Activated CD8-positive, alpha-beta memory T cell treated with anti-CD3 and anti-CD28 coated beads for 1 hour (primary cell): ENCODE results near the gene TUBGCP3.
"Not testable (repeated sequence)": the region's sequence is repeated elsewhere in the genome, so short reads cannot be mapped to it uniquely, and the experiment has no call there.

Experiments
- DNase-seq, 2 donors: peaks; one replicate each; pipeline ENCODE4 v3.0.0-alpha.2; 2020; ENCODE audit warnings: low read depth in 1 of 2; ENCODE audit errors: extremely low read depth in 1 of 2

Gene TUBGCP3

GRCh38 chr13:112486386-112487126, 101.4 kb downstream of the TUBGCP3 start:
- no peak for DNase-seq

GRCh38 chr13:112485814-112486213, 102.1 kb downstream of the TUBGCP3 start:
- not testable (repeated sequence) for DNase-seq

GRCh38 chr13:112483299-112483698, 104.7 kb downstream of the TUBGCP3 start:
- DNase-seq: no peak

- no peak for DNase-seq
Observed at GRCh38 chr13:112481458-112481857, 106.5 kb downstream of the TUBGCP3 start.

DNA sequence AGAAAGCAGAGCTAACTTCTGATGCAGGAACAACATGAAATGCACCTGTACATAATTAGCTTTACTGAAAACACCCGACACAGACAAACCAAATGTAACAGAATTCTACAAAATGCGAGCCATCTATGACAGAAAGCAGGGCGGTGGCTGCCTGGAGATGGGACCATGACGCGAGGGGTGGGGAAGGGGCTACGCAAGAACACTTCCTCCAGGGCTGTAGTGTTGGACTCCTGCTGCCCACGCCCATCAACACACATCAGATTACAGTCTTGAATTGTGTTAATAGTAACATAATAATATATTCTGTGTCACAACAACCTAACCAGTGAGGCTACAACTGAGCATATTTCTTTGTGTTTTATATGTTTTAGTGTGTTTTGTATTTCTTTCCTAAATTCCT, 108.6 kb downstream of the TUBGCP3 start:
- no peak for DNase-seq

DNA sequence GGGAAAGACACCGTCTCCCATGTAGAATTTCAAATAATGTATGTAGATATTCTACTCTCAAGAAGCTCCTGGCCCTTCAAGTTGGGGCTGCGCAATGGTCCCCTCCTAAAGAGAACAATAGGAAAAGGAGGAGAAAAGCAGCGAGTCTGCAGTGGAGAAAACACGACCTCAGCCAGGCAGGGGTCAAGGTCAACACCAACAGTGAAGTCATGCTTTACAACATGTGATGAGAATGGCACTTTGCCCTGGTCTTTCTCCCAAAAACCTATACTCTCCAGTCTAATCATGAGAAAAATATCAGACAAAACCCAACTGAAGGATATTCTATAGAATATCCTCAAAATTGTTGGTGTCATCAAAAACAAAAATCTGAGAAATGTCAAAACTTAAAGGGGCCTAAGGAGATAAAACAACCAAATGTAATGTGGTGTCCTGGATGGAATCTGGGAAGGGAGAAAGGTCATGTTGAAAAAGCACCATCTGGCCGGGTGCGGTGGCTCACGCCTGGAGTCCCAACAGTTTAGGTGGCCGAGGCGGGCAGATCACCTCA, 110.8 kb downstream of the TUBGCP3 start:
- DNase-seq: no peak

DNA sequence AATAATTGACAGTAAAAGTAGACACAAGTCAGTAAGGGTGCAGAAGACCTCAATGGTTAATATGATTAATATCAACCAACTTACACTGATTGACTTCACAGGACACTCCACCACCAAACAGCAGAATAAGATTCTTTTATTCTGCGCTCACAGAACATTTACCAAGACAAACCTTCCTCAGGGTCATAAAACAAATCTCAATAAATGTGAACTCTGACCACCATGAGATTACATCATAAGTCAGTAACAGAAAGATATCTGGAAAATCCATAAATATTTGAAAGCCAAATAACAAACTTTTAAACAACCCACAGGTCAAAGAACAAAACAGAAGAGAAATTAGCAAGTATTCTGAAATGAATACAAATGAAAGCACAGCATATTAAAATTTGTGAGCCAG, 112.1 kb downstream of the TUBGCP3 start:
- no peak for DNase-seq

GRCh38 chr13:112474869-112475268, 113.1 kb downstream of the TUBGCP3 start:
- DNase-seq: no peak

DNA sequence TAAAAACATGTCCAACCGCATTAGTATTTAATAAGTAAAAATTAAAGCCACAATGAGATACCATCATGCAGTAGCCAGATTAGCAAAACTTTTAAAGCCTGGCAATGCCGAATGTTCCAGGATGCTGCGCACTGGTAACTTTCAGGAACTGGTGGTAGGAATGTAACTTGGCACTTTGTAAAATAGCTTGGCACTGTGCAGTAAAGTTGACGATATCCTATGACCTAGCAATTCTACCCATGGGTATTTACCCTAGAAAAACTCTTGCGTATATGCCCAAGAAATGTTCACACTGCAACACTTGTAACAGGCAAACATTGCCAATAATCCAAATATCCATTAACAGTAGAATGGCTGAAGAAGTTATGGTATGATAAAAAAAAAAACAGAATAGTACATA, 114.1 kb downstream of the TUBGCP3 start:
- no peak for DNase-seq

GRCh38 chr13:112469071-112469745, 118.7 kb downstream of the TUBGCP3 start:
- DNase-seq: no peak

- DNase-seq: no peak
Observed at GRCh38 chr13:112468069-112468468, 119.9 kb downstream of the TUBGCP3 start.

DNA sequence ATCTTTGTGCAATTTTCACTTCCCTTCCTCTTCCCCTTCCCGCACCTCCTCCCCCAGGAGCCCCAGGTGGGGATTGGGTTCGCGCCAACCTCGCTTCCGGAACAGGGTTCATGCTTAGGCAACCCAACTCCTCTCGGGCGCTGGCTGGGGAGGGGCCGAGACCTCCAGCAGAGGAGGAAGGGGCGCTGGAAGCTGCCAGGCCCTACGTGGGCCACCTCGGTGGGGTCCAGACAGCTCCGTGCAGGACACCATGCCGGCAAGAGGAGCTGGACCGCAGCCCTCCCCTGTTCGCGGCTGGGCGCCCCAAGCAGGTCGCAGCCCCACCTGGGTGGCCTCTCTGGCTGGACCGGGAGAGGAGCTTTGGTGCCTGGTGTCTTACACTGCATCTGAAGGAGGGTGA, 120.7 kb downstream of the TUBGCP3 start:
- DNase-seq: no peak

DNA sequence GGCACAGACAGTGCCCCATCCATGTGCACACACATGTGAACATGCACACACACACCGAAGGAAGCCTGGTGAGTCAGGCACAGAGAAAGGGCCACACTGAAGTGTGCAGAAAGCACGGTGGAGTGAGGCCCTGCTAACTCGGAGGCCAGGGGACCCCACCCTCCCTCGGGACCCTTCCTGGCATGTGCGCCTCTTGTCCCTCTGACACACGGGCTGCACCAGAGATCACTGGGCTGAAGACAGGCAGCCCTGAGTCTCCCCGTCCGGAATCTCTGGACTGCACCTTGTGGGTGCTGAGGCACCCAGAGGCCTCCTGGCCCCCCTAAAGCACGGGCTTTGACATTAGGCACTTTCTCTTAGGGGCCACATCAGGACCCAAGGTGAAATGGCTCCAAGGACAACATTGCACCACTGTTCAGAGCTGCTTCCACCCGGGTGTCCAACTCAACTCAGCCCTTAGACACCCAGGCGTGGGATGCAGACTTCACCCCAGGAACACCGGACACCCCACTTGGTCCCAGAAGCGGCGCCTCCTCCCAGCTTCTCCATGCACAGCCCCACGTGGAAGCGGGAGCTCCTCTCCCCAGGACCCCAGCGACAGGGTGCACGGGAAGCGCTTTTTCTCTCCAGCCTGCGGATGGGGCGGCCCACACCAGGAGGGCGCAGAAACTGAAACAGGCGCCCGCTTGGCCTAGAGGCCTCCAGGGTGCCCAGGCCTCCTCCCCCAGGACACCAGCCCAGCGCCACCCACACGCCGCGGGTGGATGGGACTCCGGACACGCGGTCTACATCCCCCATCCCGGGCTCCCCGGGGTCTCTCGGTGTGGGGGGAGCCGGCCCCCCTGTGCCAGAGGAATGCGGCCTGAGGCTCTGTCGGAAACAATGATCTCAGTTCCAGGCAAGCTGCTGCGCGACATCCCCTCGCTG, 121.6 kb downstream of the TUBGCP3 start:
- no peak for DNase-seq

GRCh38 chr13:112465251-112466131, 122.5 kb downstream of the TUBGCP3 start:
- no peak for DNase-seq

DNA sequence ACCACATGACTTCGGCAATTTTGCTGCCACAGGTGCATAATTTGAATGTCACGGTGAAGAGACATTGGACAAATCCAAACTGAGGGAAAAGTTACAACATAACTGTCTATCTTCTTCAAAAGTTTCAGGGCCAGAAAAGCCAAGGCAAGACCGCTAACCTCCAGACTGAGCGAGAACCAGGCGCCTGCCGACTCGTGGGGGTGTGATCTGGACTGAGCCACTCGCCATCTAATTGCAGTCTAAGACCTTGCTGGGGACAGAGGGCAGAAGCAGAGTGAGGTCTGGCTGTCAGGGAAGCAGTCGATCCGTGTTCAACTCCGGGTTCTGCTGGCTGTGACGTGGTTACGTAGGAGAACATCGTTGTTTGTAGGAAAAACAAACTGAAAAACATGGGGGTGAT, 123.2 kb downstream of the TUBGCP3 start:
- DNase-seq: no peak

GRCh38 chr13:112462408-112462807, 125.5 kb downstream of the TUBGCP3 start:
- DNase-seq: no peak

GRCh38 chr13:112457485-112457884, 130.5 kb downstream of the TUBGCP3 start:
- no peak for DNase-seq

GRCh38 chr13:112457081-112457480, 130.9 kb downstream of the TUBGCP3 start:
- DNase-seq: no peak

GRCh38 chr13:112456138-112457056, 131.6 kb downstream of the TUBGCP3 start:
- DNase-seq: no peak
